Loucy (cell line): ENCODE measurements around the gene SPRR3.

Source experiments
- H2AFZ ChIP-seq: fragments of 200-600 bp; sonication (generic); 2 replicates; pipeline ENCODE4 v1.6.0; 2016; ENCODE audit warnings: antibody characterized with exemption, mild to moderate bottlenecking, low read length, moderate library complexity
- H3F3A ChIP-seq: fragments of 200-600 bp; 2 replicates; pipeline ENCODE4 v1.6.0; 2016; ENCODE audit warnings: antibody characterized with exemption, low read depth, mild to moderate bottlenecking
- H3K27me3 ChIP-seq: fragments of 200-600 bp; sonication (generic); 2 replicates; pipeline ENCODE4 v1.6.1; 2014; ENCODE audit warnings: low read length, mild to moderate bottlenecking; ENCODE audit not compliant: insufficient read depth, poor library complexity, severe bottlenecking
- H3K36me3 ChIP-seq: fragments of 200-600 bp; sonication (generic); 2 replicates; pipeline ENCODE4 v1.6.1; 2016; ENCODE audit warnings: low read length; ENCODE audit not compliant: insufficient read depth
- H3K4me1 ChIP-seq: fragments of 200-600 bp; sonication (generic); 2 replicates; pipeline ENCODE4 v1.5.1; 2014; ENCODE audit warnings: low read length, mild to moderate bottlenecking; ENCODE audit not compliant: insufficient read depth, poor library complexity, severe bottlenecking
- H3K4me2 ChIP-seq: fragments of 200-600 bp; sonication (generic); 2 replicates; pipeline ENCODE4 v1.6.0; 2014; ENCODE audit warnings: antibody characterized with exemption, low read length, low read depth, mild to moderate bottlenecking; ENCODE audit not compliant: poor library complexity, severe bottlenecking
- H3K4me3 ChIP-seq: fragments of 200-600 bp; sonication (generic); 2 replicates; pipeline ENCODE4 v1.5.1; 2014; ENCODE audit warnings: low read length, mild to moderate bottlenecking, mixed read lengths; ENCODE audit not compliant: poor library complexity, severe bottlenecking
- H3K79me2 ChIP-seq: fragments of 200-600 bp; sonication (generic); 2 replicates; pipeline ENCODE4 v1.6.1; 2014; ENCODE audit warnings: low read length; ENCODE audit not compliant: insufficient read depth
- H3K9ac ChIP-seq: fragments of 200-600 bp; sonication (generic); 2 replicates; pipeline ENCODE4 v1.6.0; 2014; ENCODE audit warnings: mild to moderate bottlenecking, low read depth, low read length, moderate library complexity; ENCODE audit not compliant: poor library complexity, severe bottlenecking
- H3K9me2 ChIP-seq: fragments of 200-600 bp; sonication (generic); replicated peaks from 2 replicates; pipeline ENCODE4 v1.6.1; 2016; ENCODE audit warnings: low read depth, low read length, mixed read lengths
- H3K9me3 ChIP-seq: fragments of 200-600 bp; sonication (generic); 2 replicates; pipeline ENCODE4 v1.6.1; 2014; ENCODE audit warnings: mild to moderate bottlenecking, antibody characterized with exemption, low read length, low read depth; ENCODE audit not compliant: insufficient read depth
- H4K20me1 ChIP-seq: fragments of 200-600 bp; sonication (generic); 2 replicates; pipeline ENCODE4 v1.6.0; 2014; ENCODE audit warnings: antibody characterized with exemption, low read length, mild to moderate bottlenecking; ENCODE audit not compliant: insufficient read depth, poor library complexity, severe bottlenecking
- CTCF ChIP-seq: fragments of 200-600 bp; sonication (generic); conservative IDR thresholded peaks from 2 replicates; pipeline ENCODE4 v1.5.1; 2014; ENCODE audit warnings: mild to moderate bottlenecking, antibody characterized with exemption, low read length
- EZH2phosphoT487 ChIP-seq: fragments of 200-600 bp; IDR thresholded peaks from 2 replicates; pipeline ENCODE4 v1.6.1; 2018; ENCODE audit warnings: antibody characterized with exemption, mild to moderate bottlenecking, moderate library complexity, borderline replicate concordance

The SPRR3 gene

GRCh38 chr1:152972196-152972886, 29.2 kb upstream of the SPRR3 start:
- H3F3A ChIP-seq: no peaks in the 10 kb centered on the region
- H3K4me2 ChIP-seq: no peak overlapping the region
- H3K27me3 ChIP-seq: peaks cover 8% of the 10 kb centered on the region
- H3K79me2 ChIP-seq: no peaks in the 10 kb centered on the region
- no peaks in the 10 kb centered on the region for H3K9me3 ChIP-seq
- TF ChIP-seq CTCF (no peak), EZH2phosphoT487 (no peak)
- H4K20me1 ChIP-seq: no peaks in the 10 kb centered on the region
- H3K9ac ChIP-seq: no peak overlapping the region
- H3K9me2 ChIP-seq: no peaks in the 10 kb centered on the region
- H2AFZ ChIP-seq: no peak overlapping the region
- H3K4me3 ChIP-seq: no peak overlapping the region
- H3K4me1 ChIP-seq: no peaks in the 10 kb centered on the region
- no peaks in the 10 kb centered on the region for H3K36me3 ChIP-seq

- no peak overlapping the region for H3K4me3 ChIP-seq
- H3K9me3 ChIP-seq: no peaks in the 10 kb centered on the region
- no peaks in the 10 kb centered on the region for H3K9me2 ChIP-seq
- H3K9ac ChIP-seq: no peak overlapping the region
- H3K79me2 ChIP-seq: no peaks in the 10 kb centered on the region
- TF ChIP-seq CTCF (no peak), EZH2phosphoT487 (no peak)
- no peak overlapping the region for H3K4me2 ChIP-seq
- H3F3A ChIP-seq: no peaks in the 10 kb centered on the region
- H2AFZ ChIP-seq: no peak overlapping the region
- no peaks in the 10 kb centered on the region for H3K4me1 ChIP-seq
- H4K20me1 ChIP-seq: no peaks in the 10 kb centered on the region
- H3K36me3 ChIP-seq: no peaks in the 10 kb centered on the region
- no peaks in the 10 kb centered on the region for H3K27me3 ChIP-seq
These were observed 24.9 kb upstream of the SPRR3 start for GRCh38 chr1:152976688-152977087.

GRCh38 chr1:152977614-152978013, 23.9 kb upstream of the SPRR3 start:
- H3K79me2 ChIP-seq: no peaks in the 10 kb centered on the region
- H3K27me3 ChIP-seq: no peaks in the 10 kb centered on the region
- H3K9me2 ChIP-seq: no peaks in the 10 kb centered on the region
- H3K9me3 ChIP-seq: no peaks in the 10 kb centered on the region
- no peaks in the 10 kb centered on the region for H3K36me3 ChIP-seq
- H3K4me2 ChIP-seq: no peak overlapping the region
- no peaks in the 10 kb centered on the region for H3K4me1 ChIP-seq
- no peak overlapping the region for H2AFZ ChIP-seq
- no peak overlapping the region for H3K9ac ChIP-seq
- H3K4me3 ChIP-seq: no peak overlapping the region
- H3F3A ChIP-seq: no peaks in the 10 kb centered on the region
- H4K20me1 ChIP-seq: no peaks in the 10 kb centered on the region
- TF ChIP-seq EZH2phosphoT487 (no peak), CTCF (no peak)
